ENCODE results near the gene RNF212.

DNA sequence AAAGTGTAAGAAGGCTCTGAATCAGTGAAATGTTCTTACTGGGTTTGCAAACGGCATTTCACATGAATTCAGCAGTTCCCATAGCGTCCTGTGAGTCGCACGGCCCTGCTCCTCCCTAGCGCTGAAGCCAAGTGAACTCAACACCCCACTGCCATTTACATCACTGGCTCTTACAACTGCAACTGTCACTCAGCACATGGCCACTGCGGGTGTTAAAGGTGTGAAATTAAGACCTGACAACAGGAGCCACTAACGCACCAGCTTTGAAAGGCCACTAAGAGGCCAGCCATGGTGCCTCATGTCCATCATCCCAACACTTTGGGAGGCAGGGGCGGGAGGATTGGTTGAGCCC is 31.7 kb downstream of the RNF212 start:
- TF ChIP-seq CTCF (IDR thresholded peaks at IDR 0.05; ENCODE audit: insufficient read depth, low read length), result no peak
- TF ChIP-seq GABPA (IDR thresholded peaks at IDR 0.05; ENCODE audit: low read depth), result no peak
- TF ChIP-seq POLR2AphosphoS5 (IDR thresholded peaks at IDR 0.05; ENCODE audit: low read depth), result no peak

All from HL-60 (cell line).